GM10248 (cell line): ENCODE measurements around the gene PYY.

Source experiments
- CTCF ChIA-PET: fragments of 300-600 bp; sonication (Branson Sonifier 250); formaldehyde crosslinking; extraction: SDS; loops from one replicate; lab custom pipeline; 2021; ENCODE audit warnings: antibody characterized with exemption; lab: Yijun Ruan, JAX
- POLR2A ChIA-PET: fragments of 350-650 bp; sonication (Branson Sonifier 250); formaldehyde crosslinking; extraction: SDS; loops from one replicate; lab custom pipeline; 2020; ENCODE audit warnings: antibody characterized with exemption; lab: Yijun Ruan, JAX
- DNase-seq: peaks from one replicate; pipeline ENCODE4 v3.0.0; 2012; ENCODE audit errors: extremely low spot score
- TF ChIP-seq, protein P1 (sequence below): IDR thresholded peaks from 2 replicates; pipeline ENCODE4 v1.5.1; 2012; ENCODE audit warnings: mild to moderate bottlenecking, low read depth; ENCODE audit errors: extremely low read depth, missing control alignments, control extremely low read depth

Gene PYY

DNA sequence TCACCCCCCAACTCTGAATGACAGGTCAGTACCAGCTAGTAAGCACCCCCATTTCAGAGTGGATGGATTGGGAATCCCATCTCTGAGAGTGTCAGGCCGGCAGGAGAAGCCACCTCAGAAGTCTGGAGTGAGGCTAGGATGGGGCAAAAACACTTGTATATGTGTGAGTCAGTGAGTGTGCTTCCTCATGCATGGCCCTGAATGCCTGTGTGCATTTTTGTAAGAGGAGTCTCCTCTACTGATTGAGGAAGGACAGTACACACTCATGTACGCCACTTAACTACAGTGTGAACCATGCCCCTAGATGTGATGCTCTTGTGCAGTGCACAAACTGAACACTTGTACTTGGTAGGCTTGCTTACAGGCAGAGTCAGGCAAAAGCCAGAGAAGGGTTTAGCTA is 28.4 kb upstream of the PYY start:
- DNase-seq: no peak
- TF ChIP-seq, protein P1, sequence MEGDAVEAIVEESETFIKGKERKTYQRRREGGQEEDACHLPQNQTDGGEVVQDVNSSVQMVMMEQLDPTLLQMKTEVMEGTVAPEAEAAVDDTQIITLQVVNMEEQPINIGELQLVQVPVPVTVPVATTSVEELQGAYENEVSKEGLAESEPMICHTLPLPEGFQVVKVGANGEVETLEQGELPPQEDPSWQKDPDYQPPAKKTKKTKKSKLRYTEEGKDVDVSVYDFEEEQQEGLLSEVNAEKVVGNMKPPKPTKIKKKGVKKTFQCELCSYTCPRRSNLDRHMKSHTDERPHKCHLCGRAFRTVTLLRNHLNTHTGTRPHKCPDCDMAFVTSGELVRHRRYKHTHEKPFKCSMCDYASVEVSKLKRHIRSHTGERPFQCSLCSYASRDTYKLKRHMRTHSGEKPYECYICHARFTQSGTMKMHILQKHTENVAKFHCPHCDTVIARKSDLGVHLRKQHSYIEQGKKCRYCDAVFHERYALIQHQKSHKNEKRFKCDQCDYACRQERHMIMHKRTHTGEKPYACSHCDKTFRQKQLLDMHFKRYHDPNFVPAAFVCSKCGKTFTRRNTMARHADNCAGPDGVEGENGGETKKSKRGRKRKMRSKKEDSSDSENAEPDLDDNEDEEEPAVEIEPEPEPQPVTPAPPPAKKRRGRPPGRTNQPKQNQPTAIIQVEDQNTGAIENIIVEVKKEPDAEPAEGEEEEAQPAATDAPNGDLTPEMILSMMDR: no peak
- ChIA-PET CTCF (interaction anchor here (0.9 to 1.8 kb wide), 2 partner anchors 12 to 72 kb away, joined by 3 to 8 read pairs; no protein-coding TSS in a partner anchor), POLR2A (no interaction called here)

- no peak for DNase-seq
- TF ChIP-seq, protein P1: no peak
- ChIA-PET POLR2A (interaction anchor here (0.5 to 0.7 kb wide), 2 partner anchors 13 to 399 kb away, joined by 3 to 4 read pairs; no protein-coding TSS in a partner anchor), CTCF (interaction anchor here (0.7 to 1.2 kb wide), 2 partner anchors 37 to 70 kb away, joined by 3 read pairs; no protein-coding TSS in a partner anchor)
Observed at GRCh38 chr17:43979671-43980070, 25.9 kb upstream of the PYY start.

- DNase-seq: no peak
- TF ChIP-seq, protein P1: no peak
- CTCF ChIA-PET: no interaction called here
- POLR2A ChIA-PET: no interaction called here
Observed at GRCh38 chr17:43979011-43979410, 25.3 kb upstream of the PYY start.

GRCh38 chr17:43978078-43978477 is 24.3 kb upstream of the PYY start:
- no peak for DNase-seq
- CTCF ChIA-PET: no interaction called here
- TF ChIP-seq, protein P1: no peak
- POLR2A ChIA-PET: no interaction called here

GRCh38 chr17:43976963-43977837 is 23.5 kb upstream of the PYY start:
- POLR2A ChIA-PET: no interaction called here
- no peak for DNase-seq
- TF ChIP-seq, protein P1: no peak
- CTCF ChIA-PET: interaction anchor here (1.3 kb wide), 1 partner anchor 33 kb away, joined by 4 read pairs; no protein-coding TSS in a partner anchor

- POLR2A ChIA-PET: no interaction called here
- no peak for DNase-seq
- TF ChIP-seq, protein P1: no peak
- CTCF ChIA-PET: no interaction called here
Observed at GRCh38 chr17:43975898-43976297, 22.2 kb upstream of the PYY start.
